ENCODE results near the gene E2F3.

Gene E2F3

GRCh38 chr6:20401205-20402091 lies at the start of gene E2F3:
TSS of gene E2F3 (plus strand) at chr6:20401879. CDS start at chr6:20402233, 354 bp downstream.
- peak; percentile 100 for DNase-seq

DNA sequence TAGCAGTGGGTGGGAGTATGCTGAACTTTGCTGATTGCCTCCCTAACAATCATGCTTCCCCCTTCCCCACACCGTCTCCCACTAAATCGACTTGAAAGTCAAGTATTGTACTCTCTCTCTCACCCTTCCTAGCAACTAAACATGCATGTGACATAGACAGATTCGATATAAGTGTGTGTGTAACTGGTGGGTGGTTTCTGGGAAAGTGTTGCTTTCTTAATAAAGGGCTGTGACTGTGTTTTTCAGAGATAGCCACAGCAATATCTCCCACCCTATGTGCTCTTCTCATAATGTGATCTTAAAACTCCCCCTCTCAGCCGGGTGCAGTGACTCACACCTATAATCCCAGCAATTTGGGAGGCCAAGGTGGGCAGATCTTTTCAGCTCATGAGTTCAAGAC lies 49.3 kb upstream of the E2F3 start:
- no peak for DNase-seq

DNA sequence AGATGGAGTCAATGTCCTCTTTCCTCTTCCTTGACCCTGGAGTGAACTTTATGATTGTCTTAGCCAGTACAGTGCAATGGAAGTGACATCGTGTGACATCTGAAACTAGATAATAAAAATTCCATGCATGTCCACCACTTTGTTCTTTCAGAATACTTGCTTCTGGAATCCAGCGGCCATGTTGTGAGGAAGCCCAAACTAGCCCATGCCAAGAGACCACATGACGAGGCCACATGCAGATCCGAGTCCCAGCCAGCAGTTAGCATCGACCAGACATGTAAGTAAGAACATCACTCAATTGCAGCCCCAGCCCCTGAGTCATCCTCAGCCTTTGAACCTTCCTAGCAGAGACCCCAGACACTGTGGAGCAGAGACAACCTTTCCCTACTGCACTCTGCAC lies 48.5 kb upstream of the E2F3 start:
- no peak for DNase-seq

DNA sequence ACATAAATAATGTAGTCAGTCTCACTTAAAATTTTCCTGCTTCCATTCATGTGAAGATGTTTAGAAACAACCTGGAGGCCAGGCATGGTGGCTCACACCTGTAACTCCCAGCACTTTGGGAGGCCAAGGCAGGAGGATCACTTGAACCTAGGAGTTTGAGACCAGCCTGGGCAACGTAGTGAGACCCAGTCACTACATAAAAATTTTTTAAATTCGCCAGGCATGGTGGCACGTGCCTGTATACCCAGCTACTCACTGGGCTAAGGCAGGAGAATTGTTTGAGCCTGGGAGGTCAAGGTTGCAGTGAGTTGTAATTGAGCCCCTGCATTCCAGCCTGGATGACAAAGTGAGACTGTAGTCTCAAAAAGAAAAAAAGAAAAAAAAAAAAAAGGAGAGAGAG lies 47.3 kb upstream of the E2F3 start:
- DNase-seq, result no peak

GRCh38 chr6:20360471-20361119 lies 41.1 kb upstream of the E2F3 start:
- DNase-seq, result no peak

- DNase-seq, result no peak
Measured at GRCh38 chr6:20362623-20363022, 39.1 kb upstream of the E2F3 start.

GRCh38 chr6:20364327-20364726 lies 37.4 kb upstream of the E2F3 start:
- DNase-seq, result no peak

- no peak for DNase-seq
Measured at GRCh38 chr6:20365456-20365855, 36.2 kb upstream of the E2F3 start.

GRCh38 chr6:20366082-20366830 lies 35.4 kb upstream of the E2F3 start:
- no peak for DNase-seq

DNA sequence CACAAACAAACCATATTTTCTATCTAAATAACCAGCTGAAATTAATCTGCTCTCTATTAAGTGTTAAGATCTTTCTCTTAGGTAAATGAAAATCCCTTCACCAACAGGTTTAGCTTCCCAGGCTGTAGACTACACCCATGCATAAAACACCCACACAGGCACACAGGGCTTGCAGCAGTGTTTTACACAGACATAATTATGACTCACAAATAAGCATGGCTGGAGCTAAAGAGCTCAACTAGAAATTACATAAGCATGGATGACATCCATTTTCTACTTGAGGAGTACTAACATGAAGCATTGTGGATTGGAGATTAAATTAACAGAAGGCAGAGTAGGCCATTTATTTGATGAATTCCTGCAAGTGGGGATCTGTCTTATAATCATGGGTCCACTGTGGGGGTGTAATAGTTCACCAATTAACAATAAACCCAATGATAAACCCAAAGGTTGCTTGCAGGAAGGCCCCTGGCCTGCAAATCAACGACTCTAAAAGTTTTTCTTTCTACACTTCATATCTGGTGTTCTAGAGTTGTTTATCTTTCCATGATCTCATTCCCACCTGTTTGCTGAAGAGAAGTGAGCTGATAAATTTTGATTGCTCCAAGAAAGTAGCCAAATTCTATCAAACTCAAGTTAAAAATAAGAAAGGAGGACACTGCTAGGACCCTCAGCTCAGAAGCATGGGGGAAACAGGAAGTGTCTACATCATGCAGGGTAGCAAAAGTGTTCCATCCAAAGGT lies 33.8 kb upstream of the E2F3 start:
- DNase-seq, result no peak

DNA sequence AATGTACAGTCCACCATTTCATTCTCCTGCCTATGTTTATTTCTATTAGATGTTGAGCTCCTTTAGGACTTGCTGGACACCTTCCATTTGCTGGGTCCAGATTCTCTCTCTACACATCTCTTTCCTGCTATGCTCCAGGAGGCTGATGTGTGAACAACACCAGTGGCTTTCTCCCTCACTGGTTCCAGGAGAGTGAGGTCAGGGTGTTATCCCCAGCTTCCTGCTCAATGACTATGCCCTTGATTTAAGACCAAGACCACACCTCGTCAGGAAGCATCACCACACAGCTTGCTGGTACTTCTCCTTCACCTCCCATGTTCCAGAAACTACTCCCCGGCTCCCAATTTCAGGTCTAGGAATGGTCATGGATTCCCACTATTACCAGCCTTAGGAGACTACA lies 31.3 kb upstream of the E2F3 start:
- no peak for DNase-seq

DNA sequence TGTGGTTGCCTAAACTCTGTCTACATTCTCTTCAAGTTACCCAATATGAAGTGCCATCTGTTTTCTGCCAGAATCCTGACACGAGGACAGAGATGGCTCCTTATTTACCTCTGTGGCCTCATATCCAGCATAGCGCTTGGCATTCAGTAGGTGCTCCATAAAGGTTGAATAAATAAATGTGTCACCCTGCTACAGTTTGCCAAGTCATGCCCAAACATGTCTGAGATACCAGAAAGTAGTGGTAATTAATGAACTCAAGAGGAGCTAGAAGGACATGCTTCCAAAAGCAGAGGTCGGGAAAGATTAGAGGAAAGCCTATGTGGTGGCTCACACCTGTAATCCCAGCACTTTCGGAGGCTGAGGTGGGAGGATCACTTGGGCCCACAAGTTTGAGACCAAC lies 30.9 kb upstream of the E2F3 start:
- peak in 1 of 2 experiments; percentile 7 for DNase-seq

GRCh38 chr6:20375436-20375835 lies 26.2 kb upstream of the E2F3 start:
- no peak for DNase-seq

GRCh38 chr6:20377623-20378265 lies 23.9 kb upstream of the E2F3 start:
- DNase-seq, result peak; percentile 56 to 57

DNA sequence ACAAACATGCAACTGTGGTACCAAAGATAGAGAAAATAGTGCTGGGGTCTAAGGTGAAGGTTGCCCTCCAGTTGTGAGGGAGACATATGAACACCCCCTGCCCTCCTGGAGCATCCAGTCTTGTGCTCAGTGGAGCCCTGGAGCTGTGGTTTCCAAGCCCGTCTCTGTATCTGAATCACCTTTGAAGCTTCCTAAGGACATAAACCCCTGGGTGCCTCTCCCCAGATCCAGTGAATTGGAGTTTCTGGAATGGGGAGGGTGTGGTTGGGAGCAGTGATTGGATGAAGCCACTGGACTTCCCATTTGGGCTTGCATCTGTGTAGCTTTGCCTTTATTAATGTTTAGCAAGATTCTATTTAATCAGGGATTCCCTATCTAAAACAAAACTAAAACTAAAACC lies 22.4 kb upstream of the E2F3 start:
- no peak for DNase-seq

GRCh38 chr6:20386218-20386617 lies 15.5 kb upstream of the E2F3 start:
- DNase-seq, result no peak

DNA sequence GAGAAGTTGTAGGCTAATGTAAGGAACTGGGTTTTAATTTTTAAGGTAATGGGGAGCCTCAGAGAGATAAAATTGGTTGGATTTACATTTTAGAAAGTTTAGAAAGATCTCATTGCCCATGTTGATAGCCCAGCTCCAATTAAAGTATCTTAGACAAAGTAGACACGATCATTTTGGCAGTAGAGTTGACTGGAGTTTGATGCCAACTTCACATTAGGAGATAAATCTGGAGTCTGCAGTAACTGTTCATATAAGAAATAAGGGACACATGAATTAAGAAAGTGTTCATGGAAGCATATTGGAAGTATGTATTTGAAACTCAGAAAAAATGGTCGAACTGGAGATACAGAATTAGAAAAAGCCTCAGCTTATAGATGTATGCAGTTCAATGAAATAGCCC lies 12.6 kb upstream of the E2F3 start:
- peak in 1 of 2 experiments; percentile 12 for DNase-seq

- no peak for DNase-seq
Measured at GRCh38 chr6:20393297-20393696, 8.4 kb upstream of the E2F3 start.

DNA sequence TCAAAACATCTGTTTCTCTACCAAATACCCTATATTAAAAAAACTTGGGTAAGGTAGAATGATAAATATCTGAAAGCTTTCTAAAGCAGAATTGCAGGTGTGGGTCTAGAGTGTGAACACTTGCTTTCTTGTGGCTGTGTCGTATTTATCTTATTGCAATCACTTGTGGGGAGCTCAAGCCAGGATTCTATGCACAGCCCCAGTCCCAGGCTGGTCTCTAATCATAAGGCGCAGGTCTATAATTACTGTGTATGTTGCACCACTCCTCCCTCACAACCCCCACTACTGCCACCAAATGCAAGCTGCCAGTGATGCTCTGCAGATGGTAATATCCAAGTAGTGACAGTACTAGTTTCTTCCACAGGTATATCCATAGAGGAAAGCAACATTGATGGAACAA lies 2.2 kb upstream of the E2F3 start:
- DNase-seq, result no peak

GRCh38 chr6:20400456-20401204 lies 1.0 kb upstream of the E2F3 start:
- peak; percentile 65 to 67 for DNase-seq

GRCh38 chr6:20402092-20402341 lies 338 bp downstream of the E2F3 start:
- peak in 1 of 2 experiments; percentile 66 for DNase-seq
